Measurements from ENCODE around the gene POU2AF2.

The POU2AF2 gene

GRCh38 chr11:111245425-111245824 is at the start of gene POU2AF2:
Gene POU2AF2 (plus strand): TSS chr11:111245725. CDS start chr11:111245854, 129 bp downstream.
- DNase-seq (ENCODE audit: low read depth) = no peak

GRCh38 chr11:111200010-111200534 is 45.5 kb upstream of the POU2AF2 start:
- no peak for DNase-seq (ENCODE audit: low read depth)
- TF ChIP-seq CTCF (IDR thresholded peaks at IDR 0.05; ENCODE audit: low read length, missing control alignments) = no peak
- no peak overlapping the region for H3K4me3 ChIP-seq (replicated peaks; ENCODE audit: low read depth, low read length)

More at GRCh38 chr11:111245425-111245824, at the start of gene POU2AF2:
- no peak within 1 kb of the TSS for H3K4me3 ChIP-seq (replicated peaks; ENCODE audit: low read depth, low read length)
- no peak for TF ChIP-seq CTCF (IDR thresholded peaks at IDR 0.05; ENCODE audit: low read length, missing control alignments)

GRCh38 chr11:111204211-111204610 is 41.3 kb upstream of the POU2AF2 start:
- H3K4me3 ChIP-seq (replicated peaks; ENCODE audit: low read depth, low read length) = no peak overlapping the region
- TF ChIP-seq CTCF (IDR thresholded peaks at IDR 0.05; ENCODE audit: low read length, missing control alignments) = no peak
- DNase-seq (ENCODE audit: low read depth) = no peak

- no peak for TF ChIP-seq CTCF (IDR thresholded peaks at IDR 0.05; ENCODE audit: low read length, missing control alignments)
- no peak for DNase-seq (ENCODE audit: low read depth)
- H3K4me3 ChIP-seq (replicated peaks; ENCODE audit: low read depth, low read length) = no peak overlapping the region
Observed at GRCh38 chr11:111205632-111206385, 39.7 kb upstream of the POU2AF2 start.

- no peak for TF ChIP-seq CTCF (IDR thresholded peaks at IDR 0.05; ENCODE audit: low read length, missing control alignments)
- DNase-seq (ENCODE audit: low read depth) = peak; percentile 80
- H3K4me3 ChIP-seq (replicated peaks; ENCODE audit: low read depth, low read length) = no peak overlapping the region
Observed at GRCh38 chr11:111206472-111206871, 39.1 kb upstream of the POU2AF2 start.

- TF ChIP-seq CTCF (IDR thresholded peaks at IDR 0.05; ENCODE audit: low read length, missing control alignments) = no peak
- no peak overlapping the region for H3K4me3 ChIP-seq (replicated peaks; ENCODE audit: low read depth, low read length)
- no peak for DNase-seq (ENCODE audit: low read depth)
Observed at GRCh38 chr11:111207213-111207612, 38.3 kb upstream of the POU2AF2 start.
